ENCODE results near the gene LGALS3.

DNA sequence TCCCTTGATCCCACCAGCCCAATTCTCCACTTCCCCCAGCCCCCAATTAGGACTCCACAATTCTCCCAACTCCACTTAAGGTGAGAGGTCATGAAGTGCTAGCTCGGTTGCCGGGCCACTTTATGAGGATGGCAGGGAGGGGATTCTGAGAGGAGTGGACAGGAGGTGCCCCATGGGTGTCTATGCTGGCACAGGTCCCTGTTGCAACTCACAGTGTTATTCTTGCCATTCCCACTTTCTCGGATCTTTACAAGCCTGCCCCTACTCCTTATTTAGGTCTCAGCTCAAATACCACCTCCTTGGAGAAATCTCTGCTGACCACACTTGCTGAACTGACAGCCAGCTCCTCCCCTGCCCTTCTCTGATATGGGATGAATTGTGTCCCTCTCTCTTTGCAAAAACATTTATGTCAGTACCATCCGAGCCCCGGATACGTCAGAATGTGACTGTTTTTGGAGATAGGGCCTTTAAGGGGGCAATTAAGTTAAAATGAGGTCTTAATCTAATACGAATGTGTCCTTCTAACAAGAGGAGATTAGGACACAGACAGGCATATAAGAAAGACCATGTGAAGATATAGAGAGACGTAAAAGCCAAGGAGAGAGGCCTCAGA is 4.2 kb upstream of the LGALS3 start:
- TF ChIP-seq POLR2A (IDR thresholded peaks at IDR 0.05) (no peak), CTCF (IDR thresholded peaks at IDR 0.05) (no peak)
